ENCODE data around the gene PIGT.

PIGT gene

DNA sequence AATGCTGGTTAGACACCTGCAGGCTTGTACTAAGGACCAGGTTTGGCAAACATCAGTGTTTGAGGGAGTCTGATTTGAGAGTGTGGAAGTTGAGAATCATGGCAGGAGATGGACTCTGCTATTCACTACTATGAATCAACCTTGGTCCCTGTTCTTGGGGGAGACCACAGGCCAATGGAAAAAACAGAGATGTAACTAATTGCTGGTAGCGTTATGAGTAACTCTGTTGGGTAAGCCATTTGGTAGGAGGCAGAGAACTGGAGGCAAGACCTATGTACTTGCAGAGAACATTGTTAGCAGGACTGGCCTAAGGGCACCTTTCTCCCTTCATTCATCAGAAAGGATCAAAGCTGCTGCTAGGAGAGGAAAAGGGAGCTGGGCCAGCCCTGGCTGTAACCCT is 45.3 kb downstream of the PIGT start:
- Histone ChIP-seq H3K27ac (no peak overlapping the region), H3K36me3 (no peaks in the 10 kb centered on the region), H3K9me3 (no peaks in the 10 kb centered on the region), H3K4me3 (ENCODE audit: low read depth in 1 of 2, low read length in 1 of 2) (no peak overlapping the region), H3K27me3 (peaks cover 23% of the 10 kb centered on the region), H3K4me1 (ENCODE audit: control insufficient read depth in 1 of 2, insufficient read depth in 1 of 2, low read depth in 1 of 2, low read length in 1 of 2) (no peaks in the 10 kb centered on the region)
- TF ChIP-seq, protein P1, sequence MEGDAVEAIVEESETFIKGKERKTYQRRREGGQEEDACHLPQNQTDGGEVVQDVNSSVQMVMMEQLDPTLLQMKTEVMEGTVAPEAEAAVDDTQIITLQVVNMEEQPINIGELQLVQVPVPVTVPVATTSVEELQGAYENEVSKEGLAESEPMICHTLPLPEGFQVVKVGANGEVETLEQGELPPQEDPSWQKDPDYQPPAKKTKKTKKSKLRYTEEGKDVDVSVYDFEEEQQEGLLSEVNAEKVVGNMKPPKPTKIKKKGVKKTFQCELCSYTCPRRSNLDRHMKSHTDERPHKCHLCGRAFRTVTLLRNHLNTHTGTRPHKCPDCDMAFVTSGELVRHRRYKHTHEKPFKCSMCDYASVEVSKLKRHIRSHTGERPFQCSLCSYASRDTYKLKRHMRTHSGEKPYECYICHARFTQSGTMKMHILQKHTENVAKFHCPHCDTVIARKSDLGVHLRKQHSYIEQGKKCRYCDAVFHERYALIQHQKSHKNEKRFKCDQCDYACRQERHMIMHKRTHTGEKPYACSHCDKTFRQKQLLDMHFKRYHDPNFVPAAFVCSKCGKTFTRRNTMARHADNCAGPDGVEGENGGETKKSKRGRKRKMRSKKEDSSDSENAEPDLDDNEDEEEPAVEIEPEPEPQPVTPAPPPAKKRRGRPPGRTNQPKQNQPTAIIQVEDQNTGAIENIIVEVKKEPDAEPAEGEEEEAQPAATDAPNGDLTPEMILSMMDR (IDR thresholded peaks at IDR 0.05) = no peak

DNA sequence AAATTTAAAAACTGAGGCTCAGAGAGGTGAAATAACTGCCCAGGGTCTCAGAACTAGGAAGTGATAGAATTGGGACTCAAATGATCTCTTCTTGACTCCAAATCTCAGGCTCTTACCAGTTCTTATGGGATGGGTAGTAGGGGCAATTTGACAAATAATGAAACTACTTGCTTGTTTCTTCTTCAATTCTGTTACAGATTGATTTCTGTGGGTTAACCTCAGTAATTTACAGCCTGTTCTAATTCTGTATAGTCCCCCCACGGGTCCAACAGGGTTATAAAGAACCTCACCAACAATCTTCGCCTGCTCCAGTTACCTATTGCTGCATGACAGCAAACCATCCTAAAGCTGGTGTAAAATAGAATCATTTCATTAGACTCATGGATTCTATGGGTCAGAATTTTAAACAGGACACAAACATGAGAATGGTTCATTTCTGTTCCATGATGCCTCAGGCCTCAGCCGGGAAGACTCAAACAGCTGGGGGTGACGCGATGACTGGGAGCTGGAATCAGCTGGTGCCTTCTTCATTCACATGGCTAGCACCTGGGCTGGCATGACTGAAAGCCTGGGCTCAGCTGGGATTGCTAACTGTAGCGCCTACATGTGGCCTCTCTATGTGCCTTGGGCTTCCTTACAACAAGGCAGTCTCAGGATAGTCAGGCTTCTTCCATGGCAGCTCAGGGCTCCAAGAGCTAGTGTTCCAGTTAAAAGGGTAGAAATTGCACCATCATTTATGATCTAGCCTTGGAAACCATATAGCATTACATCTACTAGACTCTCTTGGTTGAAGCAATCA is 47.0 kb downstream of the PIGT start:
- no peak overlapping the region for H3K4me3 ChIP-seq (ENCODE audit: low read depth in 1 of 2, low read length in 1 of 2)
- H3K9me3 ChIP-seq = no peaks in the 10 kb centered on the region
- no peaks in the 10 kb centered on the region for H3K36me3 ChIP-seq
- H3K27ac ChIP-seq = no peak overlapping the region
- peaks cover 37% of the 10 kb centered on the region for H3K27me3 ChIP-seq
- no peaks in the 10 kb centered on the region for H3K4me1 ChIP-seq (ENCODE audit: control insufficient read depth in 1 of 2, insufficient read depth in 1 of 2, low read depth in 1 of 2, low read length in 1 of 2)
- TF ChIP-seq, protein P1 (IDR thresholded peaks at IDR 0.05) = no peak

DNA sequence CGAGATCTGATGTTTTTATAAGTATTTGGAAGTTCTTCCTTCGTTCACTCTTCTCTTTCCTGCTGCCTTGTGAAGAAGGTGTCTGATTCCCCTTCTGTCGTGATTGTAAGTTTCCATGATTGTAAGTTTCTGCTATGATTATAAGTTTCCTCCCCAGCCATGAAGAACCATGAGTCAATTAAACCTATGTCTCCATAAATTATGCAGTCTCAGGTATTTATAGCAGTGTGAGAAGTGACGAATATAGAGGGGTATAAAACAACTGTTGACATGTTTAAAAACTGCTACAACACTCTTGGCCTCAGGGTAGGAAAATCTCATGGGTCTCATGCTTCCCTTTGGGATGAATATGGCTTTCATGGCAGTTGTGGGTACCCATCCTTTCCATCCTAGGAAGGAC is 47.8 kb downstream of the PIGT start:
- TF ChIP-seq, protein P1 (IDR thresholded peaks at IDR 0.05) = no peak
- Histone ChIP-seq H3K4me1 (ENCODE audit: control insufficient read depth in 1 of 2, insufficient read depth in 1 of 2, low read depth in 1 of 2, low read length in 1 of 2) (no peaks in the 10 kb centered on the region), H3K27me3 (peaks cover 45% of the 10 kb centered on the region), H3K4me3 (ENCODE audit: low read depth in 1 of 2, low read length in 1 of 2) (no peak overlapping the region), H3K36me3 (no peaks in the 10 kb centered on the region), H3K9me3 (no peaks in the 10 kb centered on the region), H3K27ac (no peak overlapping the region)

DNA sequence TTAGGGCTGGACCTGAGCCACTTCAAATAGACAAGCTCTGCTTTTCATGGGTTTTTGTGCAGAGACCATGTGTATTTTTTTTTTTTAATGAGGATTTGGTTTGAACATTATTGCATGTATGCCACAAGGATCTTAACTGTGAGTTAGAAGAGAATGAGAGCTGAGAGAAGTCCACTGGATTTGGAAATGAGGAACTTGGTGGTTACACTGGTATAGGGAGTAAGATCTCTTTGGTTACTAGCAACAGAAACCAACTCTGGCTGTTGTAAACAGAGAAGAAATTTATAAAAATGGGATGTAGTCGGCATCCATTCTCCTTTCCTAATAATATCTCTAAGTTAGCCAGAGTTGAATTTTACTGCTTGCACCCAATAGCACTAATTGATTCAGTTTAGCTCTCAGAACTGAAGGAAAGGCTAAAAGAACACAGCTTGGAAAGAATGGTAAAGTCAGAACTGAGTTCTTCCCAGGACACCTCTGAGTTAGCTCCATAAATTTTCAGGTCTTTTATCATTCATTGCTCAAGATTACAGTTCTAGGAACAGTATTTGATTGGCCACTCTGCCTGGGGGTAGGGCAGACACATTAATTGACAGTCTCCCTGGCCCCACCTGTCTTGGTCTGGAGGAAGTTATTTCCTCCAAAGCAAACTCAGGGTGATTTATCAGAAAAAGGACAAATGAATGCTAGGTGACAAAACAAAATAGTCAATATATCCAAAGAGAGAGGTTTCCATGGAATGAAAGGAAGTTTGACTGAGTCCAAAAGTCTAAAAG is 49.7 kb downstream of the PIGT start:
- Histone ChIP-seq H3K4me3 (ENCODE audit: low read depth in 1 of 2, low read length in 1 of 2) (no peak overlapping the region), H3K36me3 (no peaks in the 10 kb centered on the region), H3K4me1 (ENCODE audit: control insufficient read depth in 1 of 2, insufficient read depth in 1 of 2, low read depth in 1 of 2, low read length in 1 of 2) (peaks cover 0 to 12% of the 10 kb centered on the region in 2 experiments), H3K27me3 (peaks cover 65% of the 10 kb centered on the region), H3K9me3 (no peaks in the 10 kb centered on the region), H3K27ac (no peak overlapping the region)
- TF ChIP-seq, protein P1 (IDR thresholded peaks at IDR 0.05) = no peak

DNA sequence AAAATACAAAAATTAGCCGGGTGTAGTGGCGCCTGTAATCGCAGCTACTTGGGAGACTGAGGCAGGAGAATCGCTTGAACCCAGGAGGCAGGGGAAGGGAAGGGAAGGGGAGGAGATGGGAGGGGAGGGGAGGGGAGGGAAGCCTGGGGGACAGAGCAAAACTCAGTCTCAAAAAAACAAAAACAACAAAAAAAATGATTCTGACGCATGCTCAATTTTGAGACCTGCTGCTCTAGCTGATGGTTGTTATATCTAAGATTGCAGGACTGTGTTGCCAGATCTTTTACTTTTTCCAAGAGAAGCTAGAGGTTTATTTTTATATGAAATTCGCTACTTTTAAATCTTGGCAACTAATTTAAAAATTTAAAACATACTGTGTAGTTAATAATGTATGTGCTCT is 51.2 kb downstream of the PIGT start:
- H3K27me3 ChIP-seq = peaks cover 80% of the 10 kb centered on the region
- no peaks in the 10 kb centered on the region for H3K9me3 ChIP-seq
- no peak overlapping the region for H3K27ac ChIP-seq
- no peak overlapping the region for H3K4me3 ChIP-seq (ENCODE audit: low read depth in 1 of 2, low read length in 1 of 2)
- no peaks in the 10 kb centered on the region for H3K36me3 ChIP-seq
- peaks cover 0 to 12% of the 10 kb centered on the region in 2 experiments for H3K4me1 ChIP-seq (ENCODE audit: control insufficient read depth in 1 of 2, insufficient read depth in 1 of 2, low read depth in 1 of 2, low read length in 1 of 2)
- TF ChIP-seq, protein P1 (IDR thresholded peaks at IDR 0.05) = no peak

All from neutrophil (primary cell).